GM21447 (cell line): ENCODE measurements around the gene CDC42EP2.
"Not testable (repeated sequence)": the region's sequence is repeated elsewhere in the genome, so short reads cannot be mapped to it uniquely, and the experiment has no call there.

Source experiments
- ATAC-seq: cut with Tn5 transposase; IDR thresholded peaks from one replicate; pipeline ENCODE4 v1.9.1; 2021; ENCODE audit not compliant: unreplicated experiment

Gene CDC42EP2

DNA sequence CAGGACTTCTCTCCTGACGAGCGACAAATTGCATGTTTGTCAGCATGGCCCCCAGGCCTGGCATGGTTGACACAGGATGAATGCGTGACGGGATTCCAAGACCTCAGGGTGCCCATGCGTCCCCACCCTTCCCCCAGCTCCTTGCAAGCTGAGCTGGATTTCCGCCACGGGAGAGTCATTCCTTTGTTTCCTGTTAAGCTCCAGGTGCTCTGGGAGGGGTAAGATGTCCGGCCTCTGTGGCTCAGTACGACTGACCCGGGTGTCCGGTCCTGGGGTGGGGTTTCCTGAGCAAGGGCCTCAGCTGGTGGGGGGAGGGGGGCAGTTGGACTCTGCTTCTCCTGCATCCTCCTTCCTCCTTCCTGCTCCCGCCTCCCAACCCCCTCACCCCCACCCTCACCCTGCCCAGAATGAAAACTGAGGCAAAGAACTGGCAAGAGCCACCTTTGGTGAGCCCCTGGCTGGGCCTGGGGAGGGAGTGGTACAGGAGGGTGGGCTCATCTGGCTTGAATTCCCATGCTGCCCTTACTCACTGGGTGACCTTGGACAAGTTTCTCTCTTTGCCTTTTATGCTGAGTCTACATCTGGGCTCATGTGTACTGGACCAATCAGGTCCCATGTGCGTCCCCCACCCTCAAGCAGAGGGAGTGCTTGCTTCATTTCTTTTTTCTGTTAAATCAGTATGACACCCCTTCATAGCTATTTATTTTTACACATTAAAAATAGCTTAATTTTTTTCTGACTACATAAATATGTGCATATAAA is 2.5 kb downstream of the CDC42EP2 start:
- no peak for ATAC-seq

DNA sequence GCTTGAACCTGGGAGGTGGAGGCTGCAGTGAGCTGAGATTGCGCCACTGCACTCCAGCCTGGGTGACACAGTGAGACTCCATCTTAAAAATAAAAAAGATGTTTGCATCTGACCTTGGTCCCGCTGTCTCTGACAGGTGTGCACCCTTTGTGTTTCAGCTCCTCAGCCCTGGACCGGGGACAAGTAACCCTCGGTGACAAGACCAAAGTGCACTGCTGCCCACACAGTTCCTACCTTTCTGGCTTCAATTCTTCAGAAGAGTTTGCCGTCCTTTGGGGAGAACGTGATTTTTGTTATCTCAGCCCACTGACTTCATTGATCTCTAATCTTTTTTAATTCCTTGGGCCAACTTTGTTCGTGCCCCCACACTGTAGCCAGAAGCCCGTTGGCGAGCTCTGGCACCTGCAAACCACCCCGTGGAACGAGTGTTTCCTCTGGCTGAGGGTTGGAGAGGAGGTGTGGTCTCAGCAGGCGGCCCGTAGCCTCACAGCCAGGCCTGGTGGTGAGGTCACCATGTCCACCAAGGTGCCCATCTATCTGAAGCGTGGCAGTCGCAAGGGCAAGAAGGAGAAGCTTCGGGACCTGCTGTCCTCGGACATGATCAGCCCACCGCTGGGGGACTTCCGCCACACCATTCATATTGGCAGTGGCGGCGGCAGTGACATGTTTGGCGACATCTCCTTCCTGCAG is 5.9 kb downstream of the CDC42EP2 start:
- ATAC-seq = no peak

DNA sequence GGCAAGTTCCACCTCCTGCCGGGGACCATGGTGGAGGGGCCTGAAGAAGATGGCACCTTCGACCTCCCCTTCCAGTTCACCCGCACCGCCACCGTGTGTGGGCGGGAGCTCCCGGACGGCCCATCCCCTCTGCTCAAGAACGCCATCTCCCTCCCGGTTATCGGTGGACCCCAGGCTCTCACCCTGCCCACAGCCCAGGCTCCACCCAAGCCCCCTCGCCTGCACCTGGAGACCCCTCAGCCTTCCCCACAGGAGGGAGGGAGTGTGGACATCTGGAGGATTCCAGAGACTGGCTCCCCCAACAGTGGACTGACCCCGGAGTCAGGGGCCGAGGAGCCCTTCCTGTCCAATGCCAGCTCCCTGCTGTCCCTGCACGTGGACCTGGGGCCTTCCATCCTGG is 6.4 kb downstream of the CDC42EP2 start:
- no peak for ATAC-seq

GRCh38 chr11:65321828-65322485 is 7.3 kb downstream of the CDC42EP2 start:
- no peak for ATAC-seq

- ATAC-seq = no peak
Observed at GRCh38 chr11:65323813-65324212, 9.1 kb downstream of the CDC42EP2 start.

DNA sequence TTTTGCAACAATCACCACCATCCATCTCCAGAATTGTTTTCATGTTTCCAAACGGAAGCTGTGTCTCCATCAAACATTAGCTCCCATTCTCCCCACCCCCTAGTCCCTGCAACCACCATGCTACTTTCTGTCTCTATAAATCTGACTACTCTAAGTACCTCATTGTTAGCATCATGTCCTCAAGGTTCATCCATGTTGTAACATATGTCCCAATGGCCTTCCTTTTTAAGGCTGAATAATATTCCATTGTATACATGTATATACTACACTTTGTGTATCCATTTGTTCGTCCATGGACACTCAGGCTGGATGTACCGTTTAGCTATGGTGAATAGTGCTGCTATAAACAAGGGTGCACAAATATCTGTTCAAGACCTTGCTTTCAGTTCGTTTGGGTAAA is 10.8 kb downstream of the CDC42EP2 start:
- ATAC-seq = no peak

DNA sequence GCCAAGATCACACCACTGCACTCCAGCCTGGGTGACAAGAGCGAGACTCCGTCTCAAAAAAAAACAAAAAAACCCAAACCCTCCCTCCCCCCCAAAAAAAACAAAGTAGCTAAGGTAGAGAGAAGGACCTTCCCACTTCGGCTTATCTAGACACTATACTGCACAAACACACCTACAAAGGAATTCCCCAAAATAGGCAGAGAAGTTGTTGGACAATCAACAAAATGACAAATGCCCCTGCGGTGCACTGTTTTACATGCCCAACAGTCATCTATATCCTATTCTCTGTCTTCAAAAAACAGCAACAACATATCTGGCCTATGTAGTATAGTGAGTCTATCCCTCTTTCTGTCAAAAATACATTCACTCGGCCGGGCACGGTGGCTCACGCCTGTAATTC is 12.4 kb downstream of the CDC42EP2 start:
- no peak for ATAC-seq

GRCh38 chr11:65329478-65329877 is 14.8 kb downstream of the CDC42EP2 start:
- no peak for ATAC-seq

DNA sequence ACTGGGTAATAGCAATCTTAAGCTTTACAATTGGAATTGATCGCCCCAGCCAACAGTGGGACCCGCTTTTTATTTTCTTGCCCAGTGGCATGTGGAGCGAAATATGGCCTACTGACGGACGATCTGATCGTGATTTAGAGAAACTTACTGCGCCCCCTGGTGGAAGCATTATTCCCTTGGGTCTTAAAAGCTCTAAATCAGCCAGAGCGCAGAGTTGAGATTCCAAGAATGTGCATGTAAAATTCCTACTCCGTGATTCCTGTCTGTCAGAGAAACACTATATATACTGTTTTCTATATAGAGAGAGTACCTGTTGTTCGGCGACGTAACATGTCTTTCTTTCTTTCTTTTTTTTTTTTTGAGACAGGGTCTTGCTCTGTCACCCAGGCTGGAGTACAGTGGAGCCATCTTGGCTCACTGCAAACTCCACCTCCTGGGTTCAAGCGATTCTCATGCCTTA is 15.3 kb downstream of the CDC42EP2 start:
- ATAC-seq = no peak

DNA sequence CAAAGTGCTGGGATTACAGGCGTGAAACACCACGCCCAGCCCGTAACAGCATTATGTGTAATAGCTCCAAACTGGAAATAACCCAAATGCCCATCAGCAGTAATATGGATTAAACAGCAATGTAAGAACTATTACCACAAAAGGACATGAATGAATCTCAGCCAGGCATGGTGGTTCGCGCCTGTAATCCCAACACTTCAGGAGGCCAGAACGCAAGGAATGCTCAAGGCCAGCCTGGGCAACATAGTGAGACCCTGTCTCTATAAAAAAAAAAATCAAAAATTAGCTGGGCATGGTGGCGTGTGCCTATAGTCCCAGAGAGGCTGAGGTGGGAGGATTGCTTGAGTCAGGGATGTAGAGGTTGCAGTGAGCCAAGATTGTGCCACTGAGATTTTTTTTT is 15.9 kb downstream of the CDC42EP2 start:
- ATAC-seq = no peak

DNA sequence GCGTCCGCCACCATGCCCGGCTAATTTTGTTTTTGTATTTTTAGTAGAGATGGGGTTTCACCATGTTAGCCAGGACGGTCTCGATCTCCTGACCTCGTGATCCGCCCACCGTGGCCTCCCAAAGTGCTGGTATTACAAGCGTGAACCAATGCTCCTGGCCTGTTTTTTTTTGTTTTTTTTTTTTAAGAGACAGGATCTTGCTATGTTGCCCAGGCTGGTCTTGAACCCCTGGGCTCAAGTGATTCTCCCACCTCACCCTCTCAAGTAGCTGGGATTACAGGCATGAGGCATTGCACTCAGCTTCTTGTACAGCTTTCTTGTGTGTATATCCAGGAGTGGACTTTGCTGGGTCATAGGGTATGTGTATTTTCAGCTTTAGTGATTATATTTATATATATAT is 17.9 kb downstream of the CDC42EP2 start:
- not testable (repeated sequence) for ATAC-seq

GRCh38 chr11:65334696-65335295 is 20.1 kb downstream of the CDC42EP2 start:
- no peak for ATAC-seq

GRCh38 chr11:65338676-65339075 is 24.0 kb downstream of the CDC42EP2 start:
- no peak for ATAC-seq

GRCh38 chr11:65340226-65340625 is 25.6 kb downstream of the CDC42EP2 start:
- no peak for ATAC-seq

- ATAC-seq = no peak
Observed at GRCh38 chr11:65341856-65342255, 27.2 kb downstream of the CDC42EP2 start.

DNA sequence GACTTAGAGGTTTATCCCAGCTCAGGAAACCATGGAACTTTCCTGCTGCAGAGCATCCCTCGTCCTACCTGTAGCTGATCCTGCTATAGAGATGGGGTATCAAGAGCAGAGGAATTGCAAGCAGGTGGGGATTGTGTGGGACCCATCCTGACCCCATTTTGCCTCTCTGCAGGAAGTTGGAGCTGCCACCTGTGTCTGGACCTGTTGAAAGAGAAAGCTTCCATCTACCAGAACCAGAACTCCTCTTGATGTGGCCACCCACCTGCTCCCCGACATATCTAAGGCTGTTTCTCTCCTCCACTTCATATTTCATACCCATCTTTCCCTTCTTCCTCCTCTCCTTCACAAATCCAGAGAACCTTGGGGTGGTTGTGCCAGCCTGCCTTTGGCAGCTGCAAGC is 36.8 kb downstream of the CDC42EP2 start:
- no peak for ATAC-seq

DNA sequence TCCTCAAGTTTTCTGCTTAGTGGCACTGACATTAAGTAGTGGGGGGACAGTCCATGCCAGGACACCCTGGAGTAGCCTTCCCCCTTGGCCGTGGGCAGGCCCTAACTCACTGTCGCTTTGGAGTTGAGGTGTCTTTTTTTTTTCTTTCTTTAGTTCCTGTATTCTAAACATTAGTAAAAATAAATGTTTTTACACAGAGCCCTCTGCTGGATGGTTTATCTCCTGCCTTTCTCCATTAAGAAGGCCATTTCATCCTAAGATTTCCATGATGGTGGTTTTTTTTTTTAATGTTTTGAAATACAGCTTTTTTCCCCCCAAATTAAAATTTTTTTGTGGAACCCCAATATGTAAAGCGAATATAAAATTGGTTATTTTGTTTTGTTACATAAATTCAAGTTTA is 38.1 kb downstream of the CDC42EP2 start:
- no peak for ATAC-seq

DNA sequence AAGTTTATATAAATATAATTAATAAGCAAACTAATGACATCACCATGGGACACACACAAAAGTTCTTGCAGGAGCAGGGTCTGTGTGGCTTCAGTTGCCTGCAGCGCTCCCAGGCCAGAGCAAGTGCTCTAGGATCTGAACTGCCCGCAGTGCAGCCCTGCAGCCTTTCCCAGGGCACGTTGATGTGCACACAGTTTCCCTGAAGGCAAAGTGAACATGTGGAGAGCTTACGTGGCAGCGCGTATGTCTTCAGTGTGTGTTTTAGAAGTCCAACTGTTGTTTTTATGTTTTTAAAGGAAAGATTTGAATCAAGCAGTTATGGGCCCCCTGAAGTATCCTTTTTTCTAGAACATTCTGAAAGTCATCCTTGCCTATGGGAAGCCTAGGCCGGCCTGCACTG is 38.7 kb downstream of the CDC42EP2 start:
- no peak for ATAC-seq

DNA sequence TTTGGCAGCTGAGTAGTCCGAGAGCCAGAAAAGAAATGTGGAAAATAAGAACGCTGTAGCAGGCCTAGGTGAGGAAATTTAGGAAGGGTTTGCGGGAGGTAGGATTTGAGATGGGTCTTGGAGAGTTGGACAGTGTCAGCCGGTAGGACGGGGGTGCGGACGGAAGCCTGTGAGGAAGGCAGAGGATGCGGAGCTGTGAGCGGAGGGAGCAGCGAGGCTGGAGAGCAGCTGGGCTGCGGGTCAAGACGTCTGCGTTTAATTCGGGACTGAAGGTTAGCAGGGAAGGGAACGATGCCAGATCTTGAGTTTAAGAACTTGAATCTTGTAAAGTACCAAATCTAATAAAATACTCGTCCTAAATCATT is 39.2 kb downstream of the CDC42EP2 start:
- no peak for ATAC-seq

DNA sequence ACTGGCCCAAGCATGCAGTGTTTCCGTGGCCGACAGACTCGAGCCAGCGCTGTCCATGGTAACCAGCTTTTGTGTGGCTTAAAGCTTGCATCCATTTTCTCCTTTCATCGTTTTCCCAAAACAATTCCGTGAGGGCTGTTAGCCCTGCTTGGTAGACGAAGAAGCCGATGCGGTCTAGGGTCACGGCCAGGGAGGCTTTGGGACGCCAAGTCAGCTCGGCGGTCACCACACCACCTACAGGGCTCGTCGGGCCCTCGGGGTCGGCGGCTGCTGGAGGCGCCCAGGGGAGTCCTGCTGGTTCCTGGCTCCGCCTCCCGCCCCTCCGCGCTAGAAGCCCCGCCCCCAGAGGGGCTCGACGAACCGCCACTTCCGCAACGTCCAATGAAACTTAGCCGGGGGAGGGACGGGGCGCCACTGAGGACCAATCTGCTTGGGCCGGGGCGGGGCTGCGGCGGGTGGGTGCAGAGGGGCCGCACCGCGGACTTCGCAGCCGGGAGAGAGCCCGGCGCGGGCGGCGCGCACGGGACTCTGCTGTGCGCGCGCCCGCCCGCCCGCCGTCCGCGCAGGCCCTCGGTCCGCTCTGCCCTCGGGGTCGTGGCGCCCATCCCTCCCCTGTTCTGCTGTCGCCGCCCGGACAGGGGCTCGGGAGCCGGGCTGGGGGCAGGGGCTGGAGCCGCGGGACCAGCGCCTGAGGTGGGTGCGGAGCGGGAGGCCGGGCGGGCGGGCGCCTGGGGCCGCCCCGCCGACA is 39.8 kb downstream of the CDC42EP2 start, which contains the start of gene TIGD3:
Gene TIGD3, plus strand, starts transcription at position 487 of the 748 bp plus-strand sequence. CDS start 1,058 bp downstream, outside the sequence.
- ATAC-seq = peak; percentile 86
